Mesenchymal stem cell (in vitro differentiated cells and primary cell): ENCODE results near the gene ZNF217.
A peak's percentile ranks its signal among the peaks of the same experiment; 100 is the strongest.
"Not testable (repeated sequence)": the region's sequence is repeated elsewhere in the genome, so short reads cannot be mapped to it uniquely, and the experiment has no call there.

ENCODE experiments used
- DNase-seq: peaks from one replicate; pipeline ENCODE4 v3.0.0-alpha.2; 2013
- H2AFZ ChIP-seq: one replicate; pipeline ENCODE4 v1.6.1; 2013; ENCODE audit warnings: low read depth, mild to moderate bottlenecking, control low read depth, inconsistent platforms, low read length, moderate library complexity
- H2AK5ac ChIP-seq: 2 replicates; pipeline ENCODE4 v1.6.1; 2013; ENCODE audit warnings: low read length, moderate library complexity, mild to moderate bottlenecking, inconsistent platforms; ENCODE audit not compliant: severe bottlenecking
- H2BK120ac ChIP-seq: one replicate; pipeline ENCODE4 v1.6.1; 2013; ENCODE audit warnings: low read depth, mild to moderate bottlenecking, inconsistent platforms, low read length, moderate library complexity
- H2BK12ac ChIP-seq, 2 experiments: one replicate each; pipeline ENCODE4 v1.6.1; 2013; ENCODE audit warnings: inconsistent platforms in 2 of 2, low read length in 2 of 2, mild to moderate bottlenecking in 2 of 2, moderate library complexity in 2 of 2, control low read depth in 1 of 2
- H2BK15ac ChIP-seq: one replicate; pipeline ENCODE4 v1.6.1; 2013; ENCODE audit warnings: mild to moderate bottlenecking, low read depth, inconsistent platforms; ENCODE audit not compliant: poor library complexity, severe bottlenecking
- H2BK5ac ChIP-seq: 2 replicates; pipeline ENCODE4 v1.6.1; 2013; ENCODE audit warnings: low read depth, mild to moderate bottlenecking, low read length, control low read depth, inconsistent platforms; ENCODE audit not compliant: poor library complexity, severe bottlenecking
- H3K14ac ChIP-seq, 2 experiments: one replicate each; pipeline ENCODE4 v1.6.1; 2013; ENCODE audit warnings: inconsistent platforms in 2 of 2, low read length in 2 of 2, control low read depth in 1 of 2, mild to moderate bottlenecking in 1 of 2, moderate library complexity in 1 of 2
- H3K18ac ChIP-seq, 2 experiments: one replicate each; pipeline ENCODE4 v1.6.1; 2013; ENCODE audit warnings: inconsistent platforms in 2 of 2, low read length in 2 of 2, control low read depth in 1 of 2, low read depth in 1 of 2, mild to moderate bottlenecking in 1 of 2
- H3K23ac ChIP-seq, 2 experiments: one replicate each; pipeline ENCODE4 v1.6.1; 2013; ENCODE audit warnings: inconsistent platforms in 2 of 2, low read length in 2 of 2, mild to moderate bottlenecking in 2 of 2, moderate library complexity in 2 of 2, control low read depth in 1 of 2
- H3K27ac ChIP-seq: 2 replicates; pipeline ENCODE4 v1.5.1; 2013; ENCODE audit warnings: mild to moderate bottlenecking, moderate library complexity, low read length, control low read depth, inconsistent platforms; ENCODE audit not compliant: poor library complexity, severe bottlenecking
- H3K27me3 ChIP-seq, 2 experiments: 2 replicates each; pipeline versions ENCODE4 v1.6.1 to v1.7.0; 2013; ENCODE audit warnings: low read length in 2 of 2, mild to moderate bottlenecking in 2 of 2, moderate library complexity in 2 of 2, control low read depth in 1 of 2, inconsistent platforms in 1 of 2; ENCODE audit not compliant: control insufficient read depth in 1 of 2, insufficient read depth in 1 of 2
- H3K36me3 ChIP-seq, 2 experiments: 2 replicates each; pipeline versions ENCODE4 v1.6.1 to v1.7.0; 2013; ENCODE audit warnings: low read length in 2 of 2, control low read depth in 1 of 2, inconsistent platforms in 1 of 2, low read depth in 1 of 2, mild to moderate bottlenecking in 1 of 2; ENCODE audit not compliant: insufficient read depth in 2 of 2, control insufficient read depth in 1 of 2
- H3K4ac ChIP-seq, 2 experiments: one replicate each; pipeline ENCODE4 v1.6.1; 2013; ENCODE audit warnings: inconsistent platforms in 2 of 2, low read length in 2 of 2, mild to moderate bottlenecking in 2 of 2, moderate library complexity in 2 of 2, control low read depth in 1 of 2, low read depth in 1 of 2
- H3K4me1 ChIP-seq: 2 replicates; pipeline ENCODE4 v1.6.1; 2013; ENCODE audit warnings: low read depth, low read length, control low read depth; ENCODE audit not compliant: control insufficient read depth, insufficient read depth
- H3K4me2 ChIP-seq: 2 replicates; pipeline ENCODE4 v1.6.1; 2013; ENCODE audit warnings: low read length, mild to moderate bottlenecking, inconsistent platforms; ENCODE audit not compliant: poor library complexity, severe bottlenecking
- H3K4me3 ChIP-seq, 2 experiments: 2 replicates each; pipeline versions ENCODE4 v1.5.1 to v1.7.0; 2013; ENCODE audit warnings: low read length in 2 of 2, mild to moderate bottlenecking in 2 of 2, control low read depth in 1 of 2, low read depth in 1 of 2; ENCODE audit not compliant: insufficient read depth in 1 of 2
- H3K79me1 ChIP-seq: replicated peaks from 2 replicates; pipeline ENCODE4 v1.6.1; 2013; ENCODE audit warnings: mild to moderate bottlenecking, control low read depth, low read length, inconsistent platforms; ENCODE audit not compliant: poor library complexity, severe bottlenecking
- H3K9ac ChIP-seq: 2 replicates; pipeline ENCODE4 v1.7.0; 2013; ENCODE audit warnings: mild to moderate bottlenecking, low read length, moderate library complexity
- H3K9me3 ChIP-seq: 2 replicates; pipeline ENCODE4 v1.7.0; 2013; ENCODE audit warnings: mild to moderate bottlenecking, low read length; ENCODE audit not compliant: control insufficient read depth
- H4K8ac ChIP-seq: one replicate; pipeline ENCODE4 v1.6.1; 2013; ENCODE audit warnings: inconsistent platforms, mild to moderate bottlenecking, low read length, moderate library complexity
- H4K91ac ChIP-seq: one replicate; pipeline ENCODE4 v1.6.1; 2013; ENCODE audit warnings: mild to moderate bottlenecking, low read length, inconsistent platforms
- WGBS: methylation state at CpG from one replicate; pipeline ENCODE4 v1.1.7; 2013; ENCODE audit warnings: mixed read lengths; 5-methylcytosine and 5-hydroxymethylcytosine counted together

ZNF217 gene

DNA sequence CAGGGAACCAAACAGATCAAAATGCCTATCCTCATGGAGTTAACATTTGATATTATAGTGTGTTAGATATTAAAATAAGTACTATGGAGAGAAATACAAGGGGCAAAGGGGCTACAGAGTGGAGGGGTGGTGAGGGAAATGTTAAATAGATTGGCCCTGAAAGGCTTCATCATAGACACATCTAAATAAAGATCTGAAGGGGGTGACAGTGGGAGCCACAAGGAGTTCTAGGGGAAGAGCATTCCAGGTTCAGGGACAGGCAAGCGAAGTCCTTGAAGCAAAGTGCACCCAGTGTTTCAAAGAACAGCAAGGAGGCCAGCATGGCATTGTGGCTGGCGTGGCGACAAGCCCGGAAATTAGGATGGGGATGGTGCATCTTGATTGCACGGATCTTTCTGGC lies 11.2 kb upstream of the ZNF217 start:
- no CpG with 5 or more reads among the region's 5 CpGs for WGBS
- H2BK12ac ChIP-seq, H2AK5ac ChIP-seq, H3K4me2 ChIP-seq, H2AFZ ChIP-seq, H4K8ac ChIP-seq, H3K36me3 ChIP-seq, H3K27ac ChIP-seq, H3K9me3 ChIP-seq, H2BK15ac ChIP-seq, H3K4me3 ChIP-seq, H4K91ac ChIP-seq, H3K27me3 ChIP-seq, H2BK120ac ChIP-seq, H3K23ac ChIP-seq, H3K4me1 ChIP-seq, DNase-seq, H3K79me1 ChIP-seq, H2BK5ac ChIP-seq, H3K4ac ChIP-seq, H3K18ac ChIP-seq, H3K9ac ChIP-seq, H3K14ac ChIP-seq: not testable (repeated sequence)

DNA sequence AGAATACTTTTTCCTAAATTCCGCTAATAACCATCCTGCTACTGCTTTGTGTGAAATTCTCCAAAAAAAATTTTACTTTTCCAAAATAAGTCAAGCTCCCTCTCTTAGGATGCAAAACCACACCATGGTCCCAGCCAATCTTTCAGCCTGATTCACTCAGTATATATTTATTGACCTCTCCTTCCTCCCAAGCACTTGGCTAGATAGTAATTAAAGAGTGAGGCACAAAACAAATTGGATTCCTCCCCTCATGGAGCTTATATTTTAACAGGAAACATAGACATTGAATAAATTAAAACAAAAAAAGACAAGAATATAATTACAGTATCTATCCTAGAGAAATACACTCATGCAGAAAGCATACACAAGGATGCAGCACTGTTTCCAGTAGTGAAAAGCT lies 9.0 kb upstream of the ZNF217 start:
- Histone ChIP-seq H3K18ac (no peak overlapping the region), H3K4ac (no peak overlapping the region), H4K91ac (no peak overlapping the region), H3K4me1 (peaks cover 3% of the 10 kb centered on the region), H3K27ac (no peak overlapping the region), H2AK5ac (no peak overlapping the region), H3K4me3 (no peak overlapping the region), H3K9ac (no peak overlapping the region), H3K14ac (no peak overlapping the region), H2BK15ac (no peak overlapping the region), H2AFZ (no peak overlapping the region), H3K79me1 (no peaks in the 10 kb centered on the region), H2BK12ac (no peak overlapping the region), H2BK5ac (no peak overlapping the region), H3K27me3 (no peaks in the 10 kb centered on the region), H4K8ac (no peak overlapping the region), H3K9me3 (no peaks in the 10 kb centered on the region), H3K36me3 (no peaks in the 10 kb centered on the region), H3K4me2 (no peak overlapping the region), H2BK120ac (no peak overlapping the region), H3K23ac (no peak overlapping the region)
- WGBS, result 100% methylated on average over 1 of the region's 1 CpG
- no peak for DNase-seq

DNA sequence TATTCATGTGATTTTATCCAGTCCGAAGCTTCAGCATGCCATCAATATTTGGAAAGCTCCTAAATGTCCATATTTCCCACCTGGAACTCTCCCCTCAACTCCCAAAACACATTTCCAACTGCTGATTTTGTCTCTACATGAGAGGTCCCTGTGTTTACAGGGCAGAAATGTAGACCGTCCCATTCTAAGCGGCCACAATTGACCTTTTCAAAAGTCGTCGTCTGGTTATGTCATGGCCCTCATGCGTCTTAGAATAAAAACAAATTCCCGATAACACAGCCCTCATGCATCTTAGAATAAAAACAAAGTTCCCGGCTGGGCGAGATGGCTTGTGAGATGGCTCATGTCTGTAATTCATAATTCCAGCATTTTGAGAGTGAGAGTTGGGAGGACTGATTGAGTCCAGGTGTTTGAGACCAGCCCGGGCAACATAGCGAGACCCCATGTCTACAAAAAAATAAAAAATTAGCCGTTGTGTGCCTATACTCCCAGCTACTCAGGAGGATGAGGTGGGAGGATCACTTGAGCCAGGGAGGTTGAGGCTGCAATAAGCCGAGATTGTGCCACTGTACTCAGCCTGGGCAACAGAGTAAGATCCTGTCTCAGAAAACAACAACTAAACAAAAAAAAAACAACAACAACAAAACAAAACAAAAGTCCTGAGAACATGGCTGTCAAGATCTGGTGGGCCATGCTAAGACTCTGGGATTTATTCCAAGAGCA lies 6.4 kb upstream of the ZNF217 start:
- Histone ChIP-seq H2BK12ac (no peak overlapping the region), H4K8ac (no peak overlapping the region), H2AFZ (no peak overlapping the region), H3K9ac (no peak overlapping the region), H3K23ac (no peak overlapping the region), H3K36me3 (no peaks in the 10 kb centered on the region), H3K4me2 (no peak overlapping the region), H2BK120ac (no peak overlapping the region), H3K79me1 (no peaks in the 10 kb centered on the region), H3K14ac (peak overlapping the region in 1 of 2 experiments; percentile 65), H3K27me3 (no peaks in the 10 kb centered on the region), H3K18ac (no peak overlapping the region), H3K4me1 (peaks cover 3% of the 10 kb centered on the region), H2AK5ac (no peak overlapping the region), H3K27ac (no peak overlapping the region), H3K4ac (no peak overlapping the region), H4K91ac (no peak overlapping the region), H2BK5ac (no peak overlapping the region), H3K4me3 (no peak overlapping the region), H3K9me3 (no peaks in the 10 kb centered on the region), H2BK15ac (no peak overlapping the region)
- 94% methylated on average over 11 of the region's 13 CpGs for WGBS
- no peak for DNase-seq

DNA sequence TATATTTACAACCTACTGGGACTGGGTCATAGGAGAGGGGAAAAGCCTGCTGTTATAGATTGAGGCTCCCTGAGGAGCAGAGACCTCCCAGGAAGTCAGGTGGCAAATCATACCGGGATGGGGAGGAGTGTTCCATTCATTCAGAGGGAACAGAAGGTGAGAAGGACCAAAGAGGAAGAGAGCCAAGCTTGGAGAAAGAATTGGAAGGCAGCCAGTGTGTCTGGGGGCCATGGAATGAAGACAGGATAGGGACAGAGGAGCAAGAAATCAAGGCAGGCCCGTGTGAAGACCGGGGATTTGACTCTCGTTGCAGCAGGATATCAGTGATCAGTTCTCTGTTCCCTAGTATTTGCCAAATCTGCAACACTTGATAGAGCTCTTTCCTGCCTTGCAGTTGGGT lies 5.7 kb upstream of the ZNF217 start:
- peaks cover 3% of the 10 kb centered on the region for H3K4me1 ChIP-seq
- H3K23ac ChIP-seq, result peak overlapping the region in 1 of 2 experiments; percentile 9
- H2BK12ac ChIP-seq, result no peak overlapping the region
- no peak overlapping the region for H3K9ac ChIP-seq
- H2AK5ac ChIP-seq, result no peak overlapping the region
- no peaks in the 10 kb centered on the region for H3K9me3 ChIP-seq
- no peak overlapping the region for H3K27ac ChIP-seq
- H3K79me1 ChIP-seq, result no peaks in the 10 kb centered on the region
- H2BK15ac ChIP-seq, result no peak overlapping the region
- no peak overlapping the region for H4K8ac ChIP-seq
- no peak overlapping the region for H2BK5ac ChIP-seq
- no peak overlapping the region for H2AFZ ChIP-seq
- H3K36me3 ChIP-seq, result no peaks in the 10 kb centered on the region
- WGBS, result 44% methylated on average over 4 of the region's 4 CpGs
- peak overlapping the region in 1 of 2 experiments; percentile 65 for H3K14ac ChIP-seq
- H3K4ac ChIP-seq, result no peak overlapping the region
- H4K91ac ChIP-seq, result no peak overlapping the region
- H3K27me3 ChIP-seq, result no peaks in the 10 kb centered on the region
- no peak overlapping the region for H3K4me2 ChIP-seq
- no peak for DNase-seq
- no peak overlapping the region for H3K18ac ChIP-seq
- H3K4me3 ChIP-seq, result no peak overlapping the region
- no peak overlapping the region for H2BK120ac ChIP-seq
